Dendritic cell treated with granulocyte-macrophage colony-stimulating factor and Interleukin-4, amounts not matched to agents 40 ng/mL and 50 ng/mL, for 4 days (primary cell): Measurements from ENCODE around the gene STN1.

Experiments used
- H3K27ac Mint-ChIP-seq: one replicate; pipeline ENCODE4 v1.8.0; 2022; ENCODE audit warnings: mild to moderate bottlenecking, mixed read lengths
- H3K27me3 Mint-ChIP-seq: one replicate; pipeline ENCODE4 v1.8.0; 2022; ENCODE audit warnings: mild to moderate bottlenecking, mixed read lengths
- H3K36me3 Mint-ChIP-seq: one replicate; pipeline ENCODE4 v1.8.0; 2022; ENCODE audit warnings: low read depth, mixed read lengths
- H3K4me1 Mint-ChIP-seq: one replicate; pipeline ENCODE4 v1.8.0; 2022; ENCODE audit warnings: low read depth, mixed read lengths
- H3K4me3 Mint-ChIP-seq: one replicate; pipeline ENCODE4 v1.8.0; 2022; ENCODE audit warnings: mild to moderate bottlenecking, moderate library complexity, mixed read lengths
- H3K9me3 Mint-ChIP-seq: one replicate; pipeline ENCODE4 v1.8.0; 2022; ENCODE audit warnings: mixed read lengths
- intact Hi-C: fragments of 100-400 bp; cut with micrococcal nuclease; formaldehyde crosslinking; loops from one replicate; pipeline ENCODE4 v1.15.0; 2022

STN1 gene

GRCh38 chr10:103936022-103936421 is 18.0 kb upstream of the STN1 start:
- peaks cover 5% of the 10 kb centered on the region for H3K4me1 Mint-ChIP-seq
- H3K4me3 Mint-ChIP-seq: no peak overlapping the region
- no peaks in the 10 kb centered on the region for H3K36me3 Mint-ChIP-seq
- H3K27ac Mint-ChIP-seq: no peak overlapping the region
- no peaks in the 10 kb centered on the region for H3K27me3 Mint-ChIP-seq
- no peaks in the 10 kb centered on the region for H3K9me3 Mint-ChIP-seq
- intact Hi-C loops: no loop called here

GRCh38 chr10:103934308-103934707 is 16.3 kb upstream of the STN1 start:
- H3K4me3 Mint-ChIP-seq: no peak overlapping the region
- no peaks in the 10 kb centered on the region for H3K9me3 Mint-ChIP-seq
- no peaks in the 10 kb centered on the region for H3K27me3 Mint-ChIP-seq
- H3K4me1 Mint-ChIP-seq: peaks cover 5% of the 10 kb centered on the region
- intact Hi-C loops: no loop called here
- no peak overlapping the region for H3K27ac Mint-ChIP-seq
- H3K36me3 Mint-ChIP-seq: no peaks in the 10 kb centered on the region

GRCh38 chr10:103933557-103934121 is 15.7 kb upstream of the STN1 start:
- intact Hi-C loops: no loop called here
- no peaks in the 10 kb centered on the region for H3K9me3 Mint-ChIP-seq
- no peak overlapping the region for H3K27ac Mint-ChIP-seq
- no peaks in the 10 kb centered on the region for H3K36me3 Mint-ChIP-seq
- H3K4me1 Mint-ChIP-seq: peaks cover 5% of the 10 kb centered on the region
- H3K4me3 Mint-ChIP-seq: no peak overlapping the region
- no peaks in the 10 kb centered on the region for H3K27me3 Mint-ChIP-seq

GRCh38 chr10:103932971-103933370 is 15.0 kb upstream of the STN1 start:
- Mint-ChIP-seq H3K4me1 (peaks cover 5% of the 10 kb centered on the region), H3K27me3 (no peaks in the 10 kb centered on the region), H3K27ac (no peak overlapping the region), H3K9me3 (no peaks in the 10 kb centered on the region), H3K36me3 (no peaks in the 10 kb centered on the region), H3K4me3 (no peak overlapping the region)
- intact Hi-C loops: no loop called here

- intact Hi-C loops: no loop called here
- H3K4me1 Mint-ChIP-seq: peaks cover 5% of the 10 kb centered on the region
- H3K9me3 Mint-ChIP-seq: no peaks in the 10 kb centered on the region
- H3K27me3 Mint-ChIP-seq: no peaks in the 10 kb centered on the region
- no peak overlapping the region for H3K27ac Mint-ChIP-seq
- no peaks in the 10 kb centered on the region for H3K36me3 Mint-ChIP-seq
- H3K4me3 Mint-ChIP-seq: no peak overlapping the region
Measured at GRCh38 chr10:103932271-103932670, 14.3 kb upstream of the STN1 start.

- intact Hi-C loops: no loop called here
- H3K36me3 Mint-ChIP-seq: no peaks in the 10 kb centered on the region
- H3K4me1 Mint-ChIP-seq: peaks cover 5% of the 10 kb centered on the region
- H3K9me3 Mint-ChIP-seq: no peaks in the 10 kb centered on the region
- H3K4me3 Mint-ChIP-seq: no peak overlapping the region
- H3K27me3 Mint-ChIP-seq: no peaks in the 10 kb centered on the region
- H3K27ac Mint-ChIP-seq: no peak overlapping the region
Measured at GRCh38 chr10:103931603-103932002, 13.6 kb upstream of the STN1 start.

- Mint-ChIP-seq H3K36me3 (no peaks in the 10 kb centered on the region), H3K4me1 (peaks cover 5% of the 10 kb centered on the region), H3K4me3 (no peak overlapping the region), H3K27ac (no peak overlapping the region), H3K9me3 (no peaks in the 10 kb centered on the region), H3K27me3 (no peaks in the 10 kb centered on the region)
- intact Hi-C loops: no loop called here
Measured at GRCh38 chr10:103930881-103931280, 12.9 kb upstream of the STN1 start.

- peaks cover 5% of the 10 kb centered on the region for H3K4me1 Mint-ChIP-seq
- no peaks in the 10 kb centered on the region for H3K9me3 Mint-ChIP-seq
- no peak overlapping the region for H3K4me3 Mint-ChIP-seq
- no peaks in the 10 kb centered on the region for H3K27me3 Mint-ChIP-seq
- no peaks in the 10 kb centered on the region for H3K36me3 Mint-ChIP-seq
- intact Hi-C loops: no loop called here
- no peak overlapping the region for H3K27ac Mint-ChIP-seq
Measured at GRCh38 chr10:103930449-103930848, 12.5 kb upstream of the STN1 start.

GRCh38 chr10:103929381-103929921 is 11.5 kb upstream of the STN1 start:
- no peaks in the 10 kb centered on the region for H3K9me3 Mint-ChIP-seq
- H3K36me3 Mint-ChIP-seq: no peaks in the 10 kb centered on the region
- H3K4me1 Mint-ChIP-seq: peaks cover 4% of the 10 kb centered on the region
- H3K27ac Mint-ChIP-seq: no peak overlapping the region
- no peak overlapping the region for H3K4me3 Mint-ChIP-seq
- intact Hi-C loops: no loop called here
- H3K27me3 Mint-ChIP-seq: no peaks in the 10 kb centered on the region

- H3K27ac Mint-ChIP-seq: no peak overlapping the region
- H3K27me3 Mint-ChIP-seq: no peaks in the 10 kb centered on the region
- no peaks in the 10 kb centered on the region for H3K36me3 Mint-ChIP-seq
- intact Hi-C loops: no loop called here
- no peaks in the 10 kb centered on the region for H3K9me3 Mint-ChIP-seq
- no peaks in the 10 kb centered on the region for H3K4me1 Mint-ChIP-seq
- H3K4me3 Mint-ChIP-seq: no peak overlapping the region
Measured at GRCh38 chr10:103928784-103929183, 10.8 kb upstream of the STN1 start.

- no peaks in the 10 kb centered on the region for H3K36me3 Mint-ChIP-seq
- intact Hi-C loops: no loop called here
- no peaks in the 10 kb centered on the region for H3K27me3 Mint-ChIP-seq
- no peaks in the 10 kb centered on the region for H3K4me1 Mint-ChIP-seq
- H3K27ac Mint-ChIP-seq: no peak overlapping the region
- H3K4me3 Mint-ChIP-seq: no peak overlapping the region
- H3K9me3 Mint-ChIP-seq: no peaks in the 10 kb centered on the region
Measured at GRCh38 chr10:103926722-103927319, 8.8 kb upstream of the STN1 start.

GRCh38 chr10:103925591-103925990 is 7.6 kb upstream of the STN1 start:
- no peaks in the 10 kb centered on the region for H3K36me3 Mint-ChIP-seq
- no peaks in the 10 kb centered on the region for H3K9me3 Mint-ChIP-seq
- intact Hi-C loops: no loop called here
- H3K4me3 Mint-ChIP-seq: no peak overlapping the region
- no peaks in the 10 kb centered on the region for H3K27me3 Mint-ChIP-seq
- no peaks in the 10 kb centered on the region for H3K4me1 Mint-ChIP-seq
- no peak overlapping the region for H3K27ac Mint-ChIP-seq

- peaks cover 6% of the 10 kb centered on the region for H3K4me1 Mint-ChIP-seq
- intact Hi-C loops: no loop called here
Measured at GRCh38 chr10:103923502-103923901, 5.5 kb upstream of the STN1 start.

GRCh38 chr10:103922659-103923058 is 4.7 kb upstream of the STN1 start:
- H3K36me3 Mint-ChIP-seq: peaks cover 5% of the 10 kb centered on the region
- H3K4me1 Mint-ChIP-seq: peaks cover 8% of the 10 kb centered on the region
- intact Hi-C loops: no loop called here

More at GRCh38 chr10:103923502-103923901, 5.5 kb upstream of the STN1 start:
- Mint-ChIP-seq H3K36me3 (no peaks in the 10 kb centered on the region), H3K27me3 (no peaks in the 10 kb centered on the region), H3K27ac (no peak overlapping the region), H3K9me3 (no peaks in the 10 kb centered on the region), H3K4me3 (no peak overlapping the region)

GRCh38 chr10:103921750-103922195 is 3.8 kb upstream of the STN1 start:
- Mint-ChIP-seq H3K4me3 (no peak overlapping the region), H3K9me3 (no peaks in the 10 kb centered on the region), H3K4me1 (peaks cover 17% of the 10 kb centered on the region), H3K27me3 (no peaks in the 10 kb centered on the region), H3K36me3 (peaks cover 8% of the 10 kb centered on the region), H3K27ac (no peak overlapping the region)
- intact Hi-C loops: no loop called here

More at GRCh38 chr10:103922659-103923058, 4.7 kb upstream of the STN1 start:
- no peak overlapping the region for H3K27ac Mint-ChIP-seq
- no peaks in the 10 kb centered on the region for H3K27me3 Mint-ChIP-seq
- no peaks in the 10 kb centered on the region for H3K9me3 Mint-ChIP-seq
- H3K4me3 Mint-ChIP-seq: no peak overlapping the region
